NCI-H345 (cell line): ENCODE results near the gene MRPS22.
"Not testable (repeated sequence)": the region's sequence is repeated elsewhere in the genome, so short reads cannot be mapped to it uniquely, and the experiment has no call there.

Experiments used
- DNase-seq: peaks from one replicate; lab custom pipeline; 2025; lab: John Stamatoyannopoulos, UW

Gene MRPS22

GRCh38 chr3:139396707-139397106 is 52.9 kb downstream of the MRPS22 start:
- DNase-seq, result no peak

- DNase-seq, result not testable (repeated sequence)
Observed at GRCh38 chr3:139401155-139401554, 57.3 kb downstream of the MRPS22 start.
